Measurements from ENCODE around the gene VPS13A.

DNA sequence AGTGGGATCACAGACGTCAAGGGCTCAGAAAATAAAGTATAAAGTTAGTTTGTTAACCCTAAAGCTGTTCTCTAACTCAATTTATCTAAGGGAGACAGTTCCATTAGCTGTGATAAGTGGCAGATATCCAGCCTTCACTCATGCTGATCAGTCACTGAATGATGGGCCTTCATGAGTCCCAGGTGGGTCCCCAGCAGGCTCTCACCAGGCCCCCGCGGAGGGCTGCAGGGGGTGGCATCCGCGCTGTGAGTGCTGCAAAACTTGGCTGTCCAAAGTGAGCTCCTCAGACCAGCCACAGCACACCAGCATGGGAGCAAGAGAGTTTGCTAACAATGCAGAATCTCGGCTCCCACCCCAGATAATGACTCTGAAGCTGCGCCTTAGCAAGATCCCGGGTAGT lies 283.6 kb downstream of the VPS13A start:
- no peak for TF ChIP-seq CTCF (IDR thresholded peaks at IDR 0.05)
- TF ChIP-seq POLR2A (IDR thresholded peaks at IDR 0.05), result no peak

Data from uterus (tissue), 2 donors.